Hepatocyte (in vitro differentiated cells): ENCODE data around the gene ZBTB21. TPM values are rescaled to one million over a fixed set of nuclear protein-coding genes. Genes with fewer than 3 reads are reported as not detected.

Experiments used
- DNase-seq: peaks from one replicate; pipeline ENCODE4 v3.0.0-alpha.2; 2016; ENCODE audit warnings: low spot score
- H2AFZ ChIP-seq: fragments of 200-600 bp; sonication (generic); 2 replicates; pipeline ENCODE4 v1.6.0; 2016; ENCODE audit warnings: antibody characterized with exemption, mild to moderate bottlenecking
- H3K27ac ChIP-seq: fragments of 200-600 bp; sonication (generic); 2 replicates; pipeline ENCODE4 v1.5.1; 2016; ENCODE audit warnings: mild to moderate bottlenecking
- H3K27me3 ChIP-seq: fragments of 200-600 bp; sonication (generic); 2 replicates; pipeline ENCODE4 v1.6.1; 2016
- H3K36me3 ChIP-seq: fragments of 200-600 bp; sonication (generic); replicated peaks from 2 replicates; pipeline ENCODE4 v1.5.1; 2016; ENCODE audit warnings: low read depth; ENCODE audit not compliant: insufficient read depth
- H3K4me1 ChIP-seq: fragments of 200-600 bp; sonication (generic); 2 replicates; pipeline ENCODE4 v1.5.1; 2016; ENCODE audit warnings: mild to moderate bottlenecking, moderate library complexity; ENCODE audit not compliant: insufficient read depth
- H3K4me2 ChIP-seq: fragments of 200-600 bp; sonication (generic); 2 replicates; pipeline ENCODE4 v1.6.0; 2016
- H3K4me3 ChIP-seq: fragments of 200-600 bp; sonication (generic); 2 replicates; pipeline ENCODE4 v1.5.1; 2016; ENCODE audit warnings: mild to moderate bottlenecking
- H3K79me2 ChIP-seq: fragments of 200-600 bp; sonication (generic); 2 replicates; pipeline ENCODE4 v1.6.0; 2017; ENCODE audit warnings: mild to moderate bottlenecking
- H3K9me2 ChIP-seq: fragments of 200-600 bp; sonication (generic); replicated peaks from 2 replicates; pipeline ENCODE4 v1.6.0; 2017; ENCODE audit warnings: mild to moderate bottlenecking; ENCODE audit not compliant: insufficient read depth
- H3K9me3 ChIP-seq: fragments of 200-600 bp; sonication (generic); 2 replicates; pipeline ENCODE4 v1.5.1; 2016; ENCODE audit warnings: low read depth, mild to moderate bottlenecking
- H4K20me1 ChIP-seq: fragments of 200-600 bp; sonication (generic); 2 replicates; pipeline ENCODE4 v1.6.0; 2016; ENCODE audit warnings: mild to moderate bottlenecking; ENCODE audit not compliant: insufficient read depth, poor library complexity, severe bottlenecking
- EZH2 ChIP-seq: fragments of 200-600 bp; sonication (generic); IDR thresholded peaks from 2 replicates; pipeline ENCODE4 v1.6.1; 2016; ENCODE audit warnings: antibody characterized with exemption, mild to moderate bottlenecking, borderline replicate concordance
- EZH2phosphoT487 ChIP-seq: fragments of 200-600 bp; sonication (generic); IDR thresholded peaks from one replicate; pipeline ENCODE4 v1.6.1; 2018; ENCODE audit warnings: antibody characterized with exemption, mild to moderate bottlenecking, low read depth, moderate library complexity; ENCODE audit not compliant: unreplicated experiment, severe bottlenecking
- WGBS: methylation state at CpG from one replicate; pipeline ENCODE4 v1.1.6; 2016; ENCODE audit warnings: low lambda C conversion rate; ENCODE audit errors: missing lambda C conversion rate; 5-methylcytosine and 5-hydroxymethylcytosine counted together
- polyA plus RNA-seq: library from polyadenylated mRNA; unstranded; fragments of >200 nt; fragmentation: Nextera tagmentation; extraction: Ambion mirVana; gene quantifications from 2 replicates; pipeline ENCODE4 v1.2.1, GENCODE V29; 2016
- total RNA-seq: library from RNA; depleted of rRNA; stranded (reverse); fragments of >200 nt; gene quantifications from 2 replicates; pipeline ENCODE4 v1.2.3, GENCODE V29; 2014
- TF ChIP-seq, protein P1 (sequence below): fragments of 200-600 bp; sonication (generic); IDR thresholded peaks from 2 replicates; pipeline ENCODE4 v1.5.1; 2016; ENCODE audit warnings: antibody characterized with exemption, mild to moderate bottlenecking; ENCODE audit not compliant: poor library complexity

ZBTB21 gene
- total and polyA plus RNA-seq, 2 experiments from 2014 or later, result 6.0 to 21.5 TPM

DNA sequence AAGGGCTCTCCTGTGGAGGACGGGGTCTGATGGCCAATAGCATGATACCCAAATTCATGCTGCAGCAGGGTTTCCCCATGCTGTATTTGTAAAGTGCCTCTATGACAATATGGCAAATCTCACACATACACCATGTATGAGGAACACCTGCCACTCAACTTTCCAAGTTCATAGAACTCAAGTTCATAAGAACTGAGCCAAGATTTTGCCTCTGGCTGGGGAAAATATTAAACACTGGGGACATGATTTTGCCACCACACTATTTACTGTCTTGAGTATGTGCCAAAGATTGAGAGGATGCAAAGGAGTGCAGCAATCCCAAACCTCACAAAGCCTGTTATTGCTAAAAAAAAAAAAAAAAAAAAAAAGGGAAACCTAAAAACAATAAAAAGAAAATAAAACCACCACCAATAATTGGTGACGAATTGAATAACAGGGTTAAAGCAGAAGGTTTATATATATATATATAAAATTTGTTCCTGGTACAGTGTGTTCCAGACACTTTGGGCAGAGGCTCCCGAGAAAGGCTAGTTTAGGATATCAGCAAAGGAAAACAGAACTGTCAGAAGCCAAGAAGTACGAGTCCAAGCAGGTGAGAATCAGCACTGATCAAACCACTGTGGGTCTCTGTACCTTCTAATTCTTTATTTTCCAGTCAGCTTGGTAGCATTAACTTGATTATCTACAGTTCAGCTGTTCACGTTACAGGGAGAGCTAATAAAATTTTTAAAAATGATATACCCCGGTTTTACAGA lies 24.3 kb downstream of the ZBTB21 start:
- 89% methylated on average over 6 of the region's 6 CpGs for WGBS
- TF ChIP-seq EZH2 (no peak), EZH2phosphoT487 (no peak)
- TF ChIP-seq, protein P1, sequence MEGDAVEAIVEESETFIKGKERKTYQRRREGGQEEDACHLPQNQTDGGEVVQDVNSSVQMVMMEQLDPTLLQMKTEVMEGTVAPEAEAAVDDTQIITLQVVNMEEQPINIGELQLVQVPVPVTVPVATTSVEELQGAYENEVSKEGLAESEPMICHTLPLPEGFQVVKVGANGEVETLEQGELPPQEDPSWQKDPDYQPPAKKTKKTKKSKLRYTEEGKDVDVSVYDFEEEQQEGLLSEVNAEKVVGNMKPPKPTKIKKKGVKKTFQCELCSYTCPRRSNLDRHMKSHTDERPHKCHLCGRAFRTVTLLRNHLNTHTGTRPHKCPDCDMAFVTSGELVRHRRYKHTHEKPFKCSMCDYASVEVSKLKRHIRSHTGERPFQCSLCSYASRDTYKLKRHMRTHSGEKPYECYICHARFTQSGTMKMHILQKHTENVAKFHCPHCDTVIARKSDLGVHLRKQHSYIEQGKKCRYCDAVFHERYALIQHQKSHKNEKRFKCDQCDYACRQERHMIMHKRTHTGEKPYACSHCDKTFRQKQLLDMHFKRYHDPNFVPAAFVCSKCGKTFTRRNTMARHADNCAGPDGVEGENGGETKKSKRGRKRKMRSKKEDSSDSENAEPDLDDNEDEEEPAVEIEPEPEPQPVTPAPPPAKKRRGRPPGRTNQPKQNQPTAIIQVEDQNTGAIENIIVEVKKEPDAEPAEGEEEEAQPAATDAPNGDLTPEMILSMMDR, result no peak

DNA sequence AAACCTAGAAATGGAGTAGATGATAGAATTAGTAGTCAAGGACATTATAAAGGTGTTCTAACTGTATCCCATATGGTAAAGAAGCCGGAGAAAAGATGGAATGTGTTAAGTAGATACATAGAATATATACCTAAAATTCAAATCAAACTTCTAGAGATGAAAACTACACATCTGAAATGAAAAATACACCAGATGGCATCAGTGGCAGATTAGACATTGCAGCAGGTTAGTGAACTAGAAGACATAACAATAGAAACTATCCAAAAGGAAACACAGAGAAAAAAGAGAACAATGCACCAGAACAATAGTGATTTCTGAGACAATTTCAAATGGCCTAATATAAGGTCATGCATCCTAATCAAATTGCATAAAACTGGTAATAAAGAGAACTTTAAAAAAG lies 26.9 kb downstream of the ZBTB21 start:
- Histone ChIP-seq H3K4me2 (no peak overlapping the region), H3K27me3 (no peaks in the 10 kb centered on the region), H3K36me3 (no peaks in the 10 kb centered on the region), H3K4me3 (no peak overlapping the region), H3K9me3 (no peaks in the 10 kb centered on the region), H2AFZ (no peak overlapping the region), H3K4me1 (no peaks in the 10 kb centered on the region), H3K79me2 (no peaks in the 10 kb centered on the region), H3K9me2 (no peaks in the 10 kb centered on the region), H4K20me1 (no peaks in the 10 kb centered on the region), H3K27ac (no peak overlapping the region)
- TF ChIP-seq EZH2phosphoT487 (no peak), EZH2 (no peak)
- TF ChIP-seq, protein P1, result no peak
- 100% methylated on average over 1 of the region's 1 CpG for WGBS
- no peak for DNase-seq

More for the DNA sequence above, 24.3 kb downstream of the ZBTB21 start:
- Histone ChIP-seq H3K4me1 (no peaks in the 10 kb centered on the region), H3K79me2 (no peaks in the 10 kb centered on the region), H3K4me2 (no peak overlapping the region), H3K27me3 (no peaks in the 10 kb centered on the region), H3K4me3 (no peak overlapping the region), H2AFZ (no peak overlapping the region), H3K27ac (no peak overlapping the region), H4K20me1 (no peaks in the 10 kb centered on the region), H3K9me2 (no peaks in the 10 kb centered on the region), H3K36me3 (no peaks in the 10 kb centered on the region), H3K9me3 (no peaks in the 10 kb centered on the region)
- no peak for DNase-seq

DNA sequence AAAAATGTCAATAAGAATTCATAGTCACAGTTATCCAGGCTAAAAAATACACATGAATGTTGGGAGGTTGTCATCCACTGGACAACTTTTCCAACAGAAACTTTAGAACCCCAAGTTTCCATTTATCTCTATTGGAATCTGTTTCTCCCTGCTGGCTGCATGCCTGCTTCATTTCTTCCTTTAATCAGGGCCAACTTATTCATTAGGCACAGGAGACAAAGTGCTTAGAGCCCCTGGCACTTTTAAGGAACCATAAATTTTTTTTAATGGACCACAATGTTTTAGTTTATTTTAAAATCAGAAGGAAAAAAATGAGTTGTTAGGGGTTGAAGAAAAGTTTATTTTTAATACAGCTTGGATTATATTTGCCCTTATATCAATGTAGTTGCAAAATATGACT lies 29.6 kb downstream of the ZBTB21 start:
- Histone ChIP-seq H3K4me2 (no peak overlapping the region), H3K9me3 (no peaks in the 10 kb centered on the region), H3K79me2 (no peaks in the 10 kb centered on the region), H3K27me3 (no peaks in the 10 kb centered on the region), H2AFZ (no peak overlapping the region), H3K27ac (no peak overlapping the region), H3K36me3 (no peaks in the 10 kb centered on the region), H3K4me3 (no peak overlapping the region), H3K9me2 (no peaks in the 10 kb centered on the region), H4K20me1 (no peaks in the 10 kb centered on the region), H3K4me1 (no peaks in the 10 kb centered on the region)
- TF ChIP-seq, protein P1, result no peak
- TF ChIP-seq EZH2 (no peak), EZH2phosphoT487 (no peak)
- no peak for DNase-seq
